H9 (cell line): ENCODE results near the gene EHMT2. TPM values are rescaled to one million over a fixed set of nuclear protein-coding genes. Genes with fewer than 3 reads are reported as not detected.

Experiments used
- DNase-seq: peaks from one replicate; pipeline ENCODE4 v3.0.0-alpha.2; 2017
- H2AFZ ChIP-seq: one replicate; pipeline ENCODE4 v1.6.1; 2013; ENCODE audit warnings: mild to moderate bottlenecking, low read length, control low read depth, moderate library complexity
- H2AK5ac ChIP-seq: 2 replicates; pipeline ENCODE4 v1.6.1; 2013; ENCODE audit warnings: low read length, control low read depth, mixed read lengths; ENCODE audit not compliant: insufficient read length
- H2BK120ac ChIP-seq: one replicate; pipeline ENCODE4 v1.6.1; 2013; ENCODE audit warnings: low read depth, mild to moderate bottlenecking, low read length, control low read depth, inconsistent platforms; ENCODE audit not compliant: poor library complexity, severe bottlenecking
- H2BK12ac ChIP-seq: 2 replicates; pipeline ENCODE4 v1.6.1; 2013; ENCODE audit warnings: low read length, control low read depth, mixed read lengths, low read depth; ENCODE audit not compliant: insufficient read length
- H2BK15ac ChIP-seq: 2 replicates; pipeline ENCODE4 v1.6.1; 2013; ENCODE audit warnings: low read depth, low read length, control low read depth
- H2BK20ac ChIP-seq: one replicate; pipeline ENCODE4 v1.6.1; 2013; ENCODE audit warnings: low read depth, mild to moderate bottlenecking, low read length, control low read depth, inconsistent platforms; ENCODE audit not compliant: poor library complexity, severe bottlenecking
- H2BK5ac ChIP-seq: 2 replicates; pipeline ENCODE4 v1.6.1; 2013; ENCODE audit warnings: low read length, control low read depth, mixed read lengths; ENCODE audit not compliant: insufficient read length
- H3K14ac ChIP-seq: 2 replicates; pipeline ENCODE4 v1.6.1; 2013; ENCODE audit warnings: low read length, control low read depth; ENCODE audit not compliant: insufficient read depth
- H3K18ac ChIP-seq: 2 replicates; pipeline ENCODE4 v1.6.1; 2013; ENCODE audit warnings: low read depth, mild to moderate bottlenecking, mixed read lengths, low read length, control low read depth; ENCODE audit not compliant: insufficient read length
- H3K23ac ChIP-seq: 2 replicates; pipeline ENCODE4 v1.6.1; 2013; ENCODE audit warnings: low read length, control low read depth, mixed read lengths, low read depth; ENCODE audit not compliant: insufficient read length
- H3K23me2 ChIP-seq: 2 replicates; pipeline ENCODE4 v1.6.1; 2013; ENCODE audit warnings: low read depth, mild to moderate bottlenecking, mixed read lengths, low read length, control low read depth; ENCODE audit not compliant: insufficient read length, poor library complexity, severe bottlenecking
- H3K27ac ChIP-seq: 2 replicates; pipeline ENCODE4 v1.5.1; 2013; ENCODE audit warnings: low read length, control low read depth, mixed read lengths, low read depth; ENCODE audit not compliant: insufficient read length
- H3K27me3 ChIP-seq: 2 replicates; pipeline ENCODE4 v1.6.1; 2013; ENCODE audit warnings: low read length, control low read depth, inconsistent platforms; ENCODE audit not compliant: insufficient read depth
- H3K4ac ChIP-seq: 2 replicates; pipeline ENCODE4 v1.6.1; 2013; ENCODE audit warnings: low read depth, mild to moderate bottlenecking, control low read depth, inconsistent platforms, low read length, moderate library complexity
- H3K4me1 ChIP-seq: 2 replicates; pipeline ENCODE4 v1.6.1; 2013; ENCODE audit warnings: low read length, control low read depth, inconsistent platforms; ENCODE audit not compliant: insufficient read depth
- H3K4me2 ChIP-seq: 2 replicates; pipeline ENCODE4 v1.6.1; 2013; ENCODE audit warnings: low read length, control low read depth, mixed read lengths; ENCODE audit not compliant: insufficient read length, insufficient read depth
- H3K56ac ChIP-seq: 2 replicates; pipeline ENCODE4 v1.6.1; 2013; ENCODE audit warnings: low read depth, mild to moderate bottlenecking, mixed read lengths, low read length, control low read depth; ENCODE audit not compliant: insufficient read length
- H3K79me1 ChIP-seq: 2 replicates; pipeline ENCODE4 v1.6.1; 2013; ENCODE audit warnings: low read depth, mild to moderate bottlenecking, moderate library complexity, low read length, control low read depth, inconsistent platforms; ENCODE audit not compliant: insufficient read depth, poor library complexity, severe bottlenecking
- H3K79me2 ChIP-seq: 2 replicates; pipeline ENCODE4 v1.6.1; 2013; ENCODE audit warnings: low read length, control low read depth, inconsistent platforms; ENCODE audit not compliant: insufficient read depth
- H3K9ac ChIP-seq: 2 replicates; pipeline ENCODE4 v1.6.1; 2013; ENCODE audit warnings: low read length, control low read depth, mixed read lengths; ENCODE audit not compliant: insufficient read length; ENCODE audit errors: extremely low read depth
- H3K9me3 ChIP-seq: one replicate; pipeline ENCODE4 v1.6.1; 2013; ENCODE audit warnings: low read depth, low read length, inconsistent platforms; ENCODE audit not compliant: control insufficient read depth
- H3T11ph ChIP-seq: one replicate; pipeline ENCODE4 v1.6.1; 2013; ENCODE audit warnings: mild to moderate bottlenecking, low read length, control low read depth, inconsistent platforms
- H4K20me1 ChIP-seq: one replicate; pipeline ENCODE4 v1.6.1; 2013; ENCODE audit not compliant: control insufficient read depth, insufficient read length, insufficient read depth
- H4K5ac ChIP-seq: 2 replicates; pipeline ENCODE4 v1.6.1; 2013; ENCODE audit warnings: low read depth, mild to moderate bottlenecking, mixed read lengths, low read length, control low read depth; ENCODE audit not compliant: insufficient read length
- H4K8ac ChIP-seq: replicated peaks from 2 replicates; pipeline ENCODE4 v1.6.1; 2013; ENCODE audit warnings: low read length, control low read depth, mixed read lengths, low read depth; ENCODE audit not compliant: insufficient read length
- H4K91ac ChIP-seq: 2 replicates; pipeline ENCODE4 v1.6.1; 2013; ENCODE audit warnings: low read depth, mild to moderate bottlenecking, moderate library complexity, mixed read lengths, low read length, control low read depth; ENCODE audit not compliant: insufficient read length
- H3K27ac Mint-ChIP-seq, 3 experiments: 2 replicates in 2 of 3; 3 replicates in 1 of 3; pipeline ENCODE4 v1.8.0; 2020 to 2021; ENCODE audit warnings: mixed read lengths in 3 of 3, mild to moderate bottlenecking in 1 of 3, moderate library complexity in 1 of 3
- H3K27me3 Mint-ChIP-seq: 2 replicates; pipeline ENCODE4 v1.8.0; 2021; ENCODE audit warnings: low read depth, mild to moderate bottlenecking, moderate library complexity, mixed read lengths
- H3K36me3 Mint-ChIP-seq, 3 experiments: 2 replicates in 2 of 3; 3 replicates in 1 of 3; pipeline ENCODE4 v1.8.0; 2020 to 2021; ENCODE audit warnings: low read depth in 3 of 3, mixed read lengths in 3 of 3; ENCODE audit not compliant: insufficient read depth in 1 of 3
- H3K4me1 Mint-ChIP-seq, 2 experiments: 2 replicates each; pipeline ENCODE4 v1.8.0; 2020; ENCODE audit warnings: mixed read lengths in 2 of 2
- H3K4me3 Mint-ChIP-seq, 2 experiments: 2 replicates in 1 of 2; 3 replicates in 1 of 2; pipeline ENCODE4 v1.8.0; 2020 to 2021; ENCODE audit warnings: mild to moderate bottlenecking in 2 of 2, mixed read lengths in 2 of 2, moderate library complexity in 1 of 2
- H3K9me3 Mint-ChIP-seq, 2 experiments: 2 replicates in 1 of 2; 3 replicates in 1 of 2; pipeline ENCODE4 v1.8.0; 2020; ENCODE audit warnings: mild to moderate bottlenecking in 2 of 2, mixed read lengths in 2 of 2, moderate library complexity in 1 of 2
- WGBS: extraction: QIAGEN DNeasy Blood & Tissue Kit; methylation state at CpG from one replicate; pipeline ENCODE4 v1.1.7; 2013; ENCODE audit warnings: missing lambda C conversion rate, low lambda C conversion rate, mixed read lengths; ENCODE audit not compliant: insufficient read length; ENCODE audit errors: extremely low coverage; 5-methylcytosine and 5-hydroxymethylcytosine counted together
- total RNA-seq: library from RNA; stranded (reverse); gene quantifications from 2 replicates; pipeline ENCODE4 v1.2.1, GENCODE V29; 2021
- TF ChIP-seq, protein P1 (sequence below): fragments of 200-600 bp; sonication (generic); conservative IDR thresholded peaks from 3 replicates; pipeline ENCODE4 v1.8.0; 2021; ENCODE audit warnings: antibody characterized with exemption, mild to moderate bottlenecking

Gene EHMT2
- total RNA-seq, 1 experiment from 2014 or later, result 124 TPM

DNA sequence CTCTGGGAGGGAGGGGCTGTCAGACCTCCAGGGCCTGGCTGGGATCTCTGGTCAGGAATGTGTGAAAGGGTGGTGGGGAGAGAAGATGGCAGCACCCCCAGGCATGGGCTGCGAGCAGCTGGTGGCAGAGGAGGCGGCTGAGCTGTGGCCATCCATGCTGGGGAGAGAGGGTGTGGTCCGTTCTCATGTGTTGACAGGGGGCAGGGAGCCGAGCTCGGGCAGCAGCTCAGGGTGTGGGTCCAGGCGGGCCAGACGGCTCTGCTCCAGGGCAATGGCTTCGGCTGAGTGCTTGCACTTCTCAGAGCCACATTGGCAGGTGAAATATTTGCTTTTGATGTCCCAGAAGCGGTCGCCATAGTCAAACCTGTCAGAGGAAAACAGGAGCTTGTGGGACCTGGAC is 17.6 kb downstream of the EHMT2 start:
- H4K20me1 ChIP-seq, result no peaks in the 10 kb centered on the region
- H3K4me2 ChIP-seq, result no peak overlapping the region
- no peak overlapping the region for H2BK15ac ChIP-seq
- DNase-seq, result peak; percentile 24
- no peak overlapping the region for H4K5ac ChIP-seq
- no peaks in the 10 kb centered on the region for H3K79me1 ChIP-seq
- H4K8ac ChIP-seq, result no peak overlapping the region
- no peak overlapping the region for H3K4me3 Mint-ChIP-seq
- no peak overlapping the region for H3K14ac ChIP-seq
- peaks cover 37 to 53% (median 53%) of the 10 kb centered on the region in 3 experiments; a peak in 6 of 7 replicates for H3K36me3 Mint-ChIP-seq
- no peak overlapping the region for H2BK120ac ChIP-seq
- no peak overlapping the region for H3K27ac ChIP-seq
- H3K9ac ChIP-seq, result no peak overlapping the region
- no peak overlapping the region for H3K4ac ChIP-seq
- no CpG with 5 or more reads among the region's 10 CpGs for WGBS
- no peaks in the 10 kb centered on the region for H3K27me3 ChIP-seq
- no peak overlapping the region for H2BK5ac ChIP-seq
- TF ChIP-seq, protein P1, sequence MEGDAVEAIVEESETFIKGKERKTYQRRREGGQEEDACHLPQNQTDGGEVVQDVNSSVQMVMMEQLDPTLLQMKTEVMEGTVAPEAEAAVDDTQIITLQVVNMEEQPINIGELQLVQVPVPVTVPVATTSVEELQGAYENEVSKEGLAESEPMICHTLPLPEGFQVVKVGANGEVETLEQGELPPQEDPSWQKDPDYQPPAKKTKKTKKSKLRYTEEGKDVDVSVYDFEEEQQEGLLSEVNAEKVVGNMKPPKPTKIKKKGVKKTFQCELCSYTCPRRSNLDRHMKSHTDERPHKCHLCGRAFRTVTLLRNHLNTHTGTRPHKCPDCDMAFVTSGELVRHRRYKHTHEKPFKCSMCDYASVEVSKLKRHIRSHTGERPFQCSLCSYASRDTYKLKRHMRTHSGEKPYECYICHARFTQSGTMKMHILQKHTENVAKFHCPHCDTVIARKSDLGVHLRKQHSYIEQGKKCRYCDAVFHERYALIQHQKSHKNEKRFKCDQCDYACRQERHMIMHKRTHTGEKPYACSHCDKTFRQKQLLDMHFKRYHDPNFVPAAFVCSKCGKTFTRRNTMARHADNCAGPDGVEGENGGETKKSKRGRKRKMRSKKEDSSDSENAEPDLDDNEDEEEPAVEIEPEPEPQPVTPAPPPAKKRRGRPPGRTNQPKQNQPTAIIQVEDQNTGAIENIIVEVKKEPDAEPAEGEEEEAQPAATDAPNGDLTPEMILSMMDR, result no peak
- H3K9me3 Mint-ChIP-seq, result no peaks in the 10 kb centered on the region
- no peak overlapping the region for H3T11ph ChIP-seq
- no peaks in the 10 kb centered on the region for H3K23me2 ChIP-seq
- H3K56ac ChIP-seq, result no peak overlapping the region
- peaks cover 3 to 27% of the 10 kb centered on the region in 2 experiments for H3K4me1 Mint-ChIP-seq
- H3K27me3 Mint-ChIP-seq, result no peaks in the 10 kb centered on the region; the same call in 1 of the 2 replicates
- no peak overlapping the region for H2AK5ac ChIP-seq
- no peaks in the 10 kb centered on the region for H3K9me3 ChIP-seq
- H2BK12ac ChIP-seq, result no peak overlapping the region
- no peak overlapping the region for H3K18ac ChIP-seq
- no peak overlapping the region for H4K91ac ChIP-seq
- H3K79me2 ChIP-seq, result no peaks in the 10 kb centered on the region
- peak overlapping the region in 1 of 3 experiments; percentile 67; a peak in 1 of 7 replicates for H3K27ac Mint-ChIP-seq
- no peaks in the 10 kb centered on the region for H3K4me1 ChIP-seq
- no peak overlapping the region for H2AFZ ChIP-seq
- H2BK20ac ChIP-seq, result no peak overlapping the region
- H3K23ac ChIP-seq, result no peak overlapping the region
